GM18907 (cell line): ENCODE results near the gene TXNRD1.
"Not testable (repeated sequence)": the region's sequence is repeated elsewhere in the genome, so short reads cannot be mapped to it uniquely, and the experiment has no call there.

ENCODE experiments used
- ATAC-seq: cut with Tn5 transposase; IDR thresholded peaks from one replicate; pipeline ENCODE4 v1.9.1; 2021; ENCODE audit warnings: mild to moderate bottlenecking, moderate library complexity; ENCODE audit not compliant: unreplicated experiment

TXNRD1 gene

DNA sequence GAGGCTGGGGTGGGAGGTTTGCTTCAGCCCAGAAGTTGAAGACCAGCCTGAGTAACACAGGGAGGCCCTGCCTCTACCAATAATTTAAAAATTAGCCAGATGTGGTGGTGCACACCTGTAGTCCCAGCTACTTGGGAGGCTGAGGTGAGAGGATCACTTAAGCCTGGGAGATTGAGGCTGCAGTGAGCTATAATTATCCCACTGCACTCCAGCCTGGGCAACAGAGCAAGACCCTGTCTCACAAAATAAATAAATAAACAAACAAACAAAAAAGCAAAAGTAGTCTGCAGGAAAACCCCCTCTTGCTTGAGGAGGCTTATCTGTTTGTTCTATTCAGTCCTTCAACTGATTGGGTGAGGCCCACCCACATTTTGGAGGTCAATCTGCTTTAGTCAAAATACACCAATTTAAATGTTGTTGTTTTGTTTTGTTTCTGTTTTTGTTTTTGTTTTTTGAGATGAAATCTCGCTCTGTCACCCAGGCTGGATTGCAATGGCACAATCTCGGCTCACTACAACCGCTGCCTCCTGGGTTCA is 24.9 kb upstream of the TXNRD1 start:
- ATAC-seq: no peak

DNA sequence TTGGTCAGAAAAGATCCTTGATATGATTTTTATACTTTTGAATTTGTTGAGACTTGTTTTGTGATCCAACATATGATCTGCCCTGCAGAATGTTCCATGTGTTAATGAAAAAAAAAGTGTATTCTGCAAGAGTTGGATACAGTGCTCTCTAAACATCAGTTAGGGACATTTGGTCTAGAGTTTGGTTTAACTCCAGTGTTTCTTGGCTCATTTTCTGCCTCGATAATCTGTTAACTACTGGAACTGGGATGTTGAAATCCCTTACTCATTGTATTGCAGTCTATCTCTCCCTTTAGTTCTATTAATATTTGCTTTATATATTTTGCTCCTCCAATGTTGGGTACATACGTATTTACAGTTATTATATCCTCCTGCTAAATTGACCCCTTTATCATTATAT is 18.3 kb upstream of the TXNRD1 start:
- no peak for ATAC-seq

DNA sequence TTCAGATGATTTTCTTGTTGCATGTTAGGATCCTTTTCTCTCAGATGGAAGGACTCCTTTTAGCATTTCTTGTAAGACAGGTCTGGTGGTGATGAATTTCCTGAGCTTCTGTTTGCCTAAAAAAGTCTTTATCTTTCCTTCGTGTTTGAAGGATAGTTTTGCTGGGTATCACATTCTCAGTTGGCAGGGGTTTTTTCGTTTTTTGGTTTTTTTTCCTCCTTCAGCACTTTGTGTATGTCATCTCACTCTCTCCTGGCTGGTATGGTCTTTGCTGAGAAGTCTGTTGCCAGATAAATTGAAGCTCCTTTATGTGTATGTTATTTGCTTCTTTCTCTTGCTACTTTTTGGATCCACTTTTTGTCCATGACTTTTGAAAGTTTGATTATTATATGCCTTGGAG is 15.6 kb upstream of the TXNRD1 start:
- ATAC-seq: no peak

DNA sequence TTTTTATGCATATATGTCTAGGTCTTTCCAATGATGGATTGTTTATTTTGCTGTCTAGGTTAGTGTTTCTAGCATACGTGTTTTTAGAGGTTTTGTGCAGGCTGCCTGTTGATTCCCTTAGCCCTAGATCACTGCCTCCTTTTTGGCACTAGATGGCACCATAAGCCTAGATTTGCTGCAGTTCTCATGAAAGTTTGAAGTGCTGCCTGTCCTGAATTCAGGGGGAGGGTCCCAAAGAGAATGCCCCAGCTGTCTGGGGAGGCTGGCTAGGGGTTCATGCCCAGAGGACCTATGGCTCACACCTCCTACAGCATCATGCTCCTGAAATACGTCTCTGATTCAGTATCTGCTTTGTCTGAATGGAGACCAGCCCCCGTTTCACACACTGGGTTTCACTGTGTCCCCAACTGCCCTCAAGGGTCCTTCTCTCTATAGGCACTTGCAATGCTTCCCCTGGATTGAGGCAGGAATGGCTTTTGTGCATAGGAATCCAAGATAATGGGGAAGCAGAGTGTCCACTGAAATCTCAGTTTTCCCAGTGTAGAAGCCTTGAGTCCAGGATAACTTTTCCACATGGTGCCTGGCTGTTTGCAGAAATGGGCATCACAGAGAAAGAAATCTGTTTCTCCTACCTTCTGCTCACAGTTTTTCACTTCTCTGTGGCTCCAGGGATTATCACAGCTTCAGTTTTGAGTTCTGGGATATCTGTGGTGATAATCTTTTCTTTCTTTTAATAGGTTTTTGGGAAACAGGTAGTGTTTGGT is 14.2 kb upstream of the TXNRD1 start:
- ATAC-seq: no peak

DNA sequence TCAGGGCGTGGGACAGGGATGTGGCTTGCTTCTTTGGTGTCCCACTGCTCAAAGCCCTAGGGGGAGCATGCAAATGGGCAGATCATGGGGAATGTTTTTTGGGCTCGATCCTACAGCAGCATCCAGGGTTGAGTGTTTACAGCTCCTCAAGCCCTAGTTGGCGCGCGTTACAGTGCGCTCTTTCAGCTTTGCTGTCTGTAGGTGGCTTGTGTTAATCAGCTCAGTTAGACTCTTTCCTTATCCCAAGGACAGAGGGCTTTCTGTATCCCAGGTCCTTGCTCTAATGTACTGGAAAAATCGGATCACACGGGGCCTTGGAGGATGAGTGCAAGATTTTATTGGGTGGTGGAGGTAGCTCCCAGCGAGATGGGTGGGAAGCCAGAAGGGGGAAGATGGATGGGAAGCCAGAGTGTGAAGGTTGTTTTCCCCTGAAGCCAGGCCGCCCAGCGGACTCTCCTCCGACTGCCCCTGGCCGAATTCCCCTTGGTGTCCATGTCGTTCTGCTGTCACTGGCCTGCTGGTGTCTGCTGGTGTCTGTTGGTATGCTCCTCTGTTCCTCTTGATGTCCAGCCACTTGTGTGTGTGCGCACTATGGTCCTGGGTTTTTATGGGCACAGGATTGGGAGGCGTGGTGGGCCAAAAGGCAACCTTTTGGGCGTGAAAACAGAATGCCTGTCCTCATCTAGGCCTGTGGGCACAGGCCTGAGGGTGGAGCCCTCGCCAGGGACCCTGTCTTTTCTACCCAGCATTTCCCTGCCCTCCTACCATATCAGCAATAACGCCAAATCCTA is 10.7 kb upstream of the TXNRD1 start:
- no peak for ATAC-seq

DNA sequence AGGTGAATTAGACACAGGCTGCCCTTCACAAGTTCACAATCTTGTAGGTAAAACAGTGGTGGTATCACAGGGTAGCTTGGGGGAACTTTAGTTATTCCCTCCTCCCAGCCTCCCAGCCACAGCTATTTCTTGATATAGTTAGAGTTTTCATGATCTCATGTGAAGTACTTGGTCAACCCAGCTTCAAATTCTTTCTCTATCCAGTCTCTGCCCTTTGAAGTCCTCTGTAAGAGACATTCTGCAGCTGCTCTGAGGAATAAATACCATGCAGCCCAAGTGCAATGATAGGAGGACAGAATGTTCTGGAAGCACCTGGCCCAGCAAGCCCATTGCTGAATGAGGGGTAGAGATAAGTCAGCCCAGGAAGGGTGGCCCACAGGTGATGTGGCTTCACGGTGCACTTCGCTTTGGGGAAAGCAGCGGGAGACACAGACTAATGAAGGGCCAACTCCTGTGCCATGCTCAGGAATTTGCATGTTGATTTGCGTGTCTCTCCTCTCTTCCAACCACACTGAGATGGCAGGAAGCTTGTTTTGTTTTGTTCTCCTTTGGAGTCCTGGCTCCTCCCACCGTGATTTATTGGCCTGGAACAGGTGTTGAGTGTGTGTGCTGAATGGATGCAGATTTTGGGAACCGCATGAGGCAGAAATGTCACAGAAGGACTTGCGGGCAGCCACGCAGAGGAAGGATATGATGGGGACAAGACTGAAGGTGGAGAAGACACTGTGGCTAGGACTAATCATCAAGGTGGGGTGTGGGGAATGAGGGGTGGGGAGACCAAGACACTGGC is 8.0 kb upstream of the TXNRD1 start:
- no peak for ATAC-seq

DNA sequence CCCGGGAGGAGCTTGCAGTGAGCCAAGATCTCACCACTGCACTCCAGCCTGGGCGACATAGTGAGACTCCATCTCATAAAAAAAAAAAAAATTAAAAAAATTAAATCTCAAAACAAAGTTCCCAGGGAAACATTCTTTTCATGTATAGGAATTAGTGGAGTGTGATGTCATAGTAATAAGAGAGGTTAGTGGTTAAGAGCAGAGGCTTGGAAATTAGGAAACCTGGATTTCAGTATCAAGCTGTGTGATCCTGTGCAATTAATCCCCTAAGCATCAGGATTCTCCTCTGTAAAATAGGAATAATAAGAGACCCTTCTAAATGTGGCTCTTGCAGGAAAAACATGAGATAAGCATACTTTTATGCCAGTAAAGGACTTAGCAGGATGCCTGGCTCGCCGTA is 3.1 kb upstream of the TXNRD1 start:
- no peak for ATAC-seq

DNA sequence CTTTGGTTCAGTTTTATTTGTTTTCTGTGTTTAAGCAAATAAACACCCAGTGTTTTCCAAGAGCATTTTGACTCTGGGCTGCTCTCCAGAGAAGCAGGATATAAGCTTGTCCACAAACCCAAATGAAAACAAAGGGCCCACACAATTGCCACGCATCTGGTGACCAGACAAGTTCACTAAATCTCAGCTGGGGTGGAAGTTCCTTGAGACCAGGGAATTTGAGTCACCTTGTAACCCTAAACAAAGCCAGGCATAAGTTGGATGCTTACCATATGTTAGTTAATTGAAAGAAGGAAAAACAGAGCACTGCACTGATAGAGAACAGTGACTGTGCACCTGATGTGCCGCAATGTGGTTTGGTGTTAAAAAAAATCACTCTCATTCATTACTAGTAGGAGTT is 1.6 kb upstream of the TXNRD1 start:
- ATAC-seq: no peak

DNA sequence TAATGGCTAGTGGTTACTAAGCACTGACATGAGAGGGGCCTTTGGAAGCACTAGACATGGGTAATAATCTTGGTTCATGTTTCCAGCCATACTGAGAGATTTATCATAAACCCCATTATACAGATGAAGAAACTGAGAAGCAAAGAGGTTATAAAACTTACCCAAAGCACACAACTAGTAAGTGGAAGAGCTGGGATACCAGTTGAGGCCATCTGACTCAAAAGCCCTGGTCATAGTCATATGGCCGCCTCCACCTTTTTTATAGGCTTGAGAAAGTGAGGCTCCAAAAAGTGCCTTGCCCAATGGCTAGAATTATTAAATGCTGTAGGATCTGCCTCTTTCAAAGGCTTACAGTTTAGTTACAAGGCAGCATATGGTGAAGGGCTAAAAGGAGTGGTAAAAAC is 944 bp downstream of the TXNRD1 start:
- ATAC-seq: no peak

DNA sequence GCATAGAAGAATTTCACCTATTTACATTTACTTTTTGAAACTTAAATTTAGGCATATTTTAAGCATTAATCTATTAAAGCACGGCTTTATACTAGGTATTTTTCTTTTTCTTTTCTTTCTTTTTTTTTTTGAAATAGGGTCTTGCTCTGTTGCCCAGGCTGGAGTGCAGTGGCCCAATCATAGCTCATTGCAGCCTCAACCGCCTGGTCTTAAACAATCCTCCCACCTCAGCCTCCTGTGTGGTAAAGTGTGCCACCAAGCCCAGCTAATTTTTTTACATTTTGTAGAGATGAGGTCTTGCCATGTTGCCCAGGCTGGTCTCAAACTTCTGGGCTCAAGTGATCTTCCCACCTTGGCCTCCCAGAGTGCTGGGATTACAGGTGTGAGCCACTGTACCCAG is 2.9 kb downstream of the TXNRD1 start:
- ATAC-seq: not testable (repeated sequence)

DNA sequence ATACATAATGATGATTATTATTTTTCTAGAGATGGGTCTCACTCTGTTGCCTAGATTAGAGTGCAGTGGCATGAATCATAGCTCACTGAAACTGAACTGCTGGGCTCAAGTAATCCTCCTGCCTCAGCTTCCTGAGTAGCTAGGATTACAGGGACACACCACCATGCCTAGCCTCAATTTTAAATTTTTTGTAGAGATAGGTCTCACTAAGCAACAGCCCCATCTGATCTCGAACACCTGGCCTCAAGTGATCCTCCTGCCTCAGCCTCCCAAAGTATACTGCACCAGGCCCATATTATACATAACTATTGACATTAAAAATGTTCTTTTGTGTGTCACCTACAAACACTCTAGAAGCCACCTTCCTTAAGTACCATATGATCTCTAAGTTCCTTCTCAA is 3.4 kb downstream of the TXNRD1 start:
- no peak for ATAC-seq

DNA sequence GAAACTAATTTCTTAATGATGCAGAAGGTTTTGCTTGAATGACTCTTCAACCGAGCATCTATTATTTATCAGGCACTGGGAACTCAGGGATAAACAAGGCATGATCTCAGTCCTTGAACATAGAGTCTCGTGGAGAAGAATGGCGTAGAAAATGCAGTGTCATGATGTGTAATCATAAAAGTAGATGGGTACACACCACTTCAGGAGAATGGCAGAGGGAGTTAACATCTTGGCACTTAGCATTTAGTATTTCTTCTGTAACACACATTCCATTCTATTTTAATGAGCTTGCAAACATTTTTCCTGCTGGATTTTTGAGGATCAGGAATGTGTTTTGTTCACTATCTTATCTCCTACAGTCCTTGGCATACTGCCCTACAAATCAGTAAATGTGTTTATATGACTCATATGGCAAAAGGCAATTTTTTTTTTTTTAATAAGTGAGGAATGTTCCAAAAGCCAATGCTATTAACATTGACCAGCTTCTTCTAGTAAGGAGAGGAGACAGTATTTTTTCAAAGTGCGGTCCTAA is 3.8 kb downstream of the TXNRD1 start:
- ATAC-seq: no peak

DNA sequence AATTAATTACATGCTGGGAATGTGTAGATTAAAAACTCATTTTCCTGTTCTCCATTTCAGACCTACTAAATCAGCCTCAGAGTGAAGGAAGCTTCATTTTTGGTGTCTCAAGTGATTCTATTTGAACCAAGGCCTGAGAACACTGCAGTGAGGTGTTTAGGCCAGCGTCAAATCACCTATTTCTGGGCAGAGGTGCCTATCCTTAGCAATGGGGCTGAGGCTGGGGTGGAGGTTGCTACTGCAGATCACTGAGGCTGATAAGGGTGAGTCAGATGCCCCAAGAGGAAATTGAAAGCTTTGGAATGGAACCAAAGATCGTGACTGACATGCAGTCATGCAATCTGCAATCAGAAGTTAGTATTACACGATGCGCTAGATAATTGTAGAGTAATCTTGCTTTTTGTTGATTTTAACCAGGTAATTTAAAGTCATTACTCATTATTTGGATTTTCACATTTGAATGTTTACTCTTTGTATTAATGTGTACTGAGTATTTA is 4.4 kb downstream of the TXNRD1 start:
- ATAC-seq: no peak

DNA sequence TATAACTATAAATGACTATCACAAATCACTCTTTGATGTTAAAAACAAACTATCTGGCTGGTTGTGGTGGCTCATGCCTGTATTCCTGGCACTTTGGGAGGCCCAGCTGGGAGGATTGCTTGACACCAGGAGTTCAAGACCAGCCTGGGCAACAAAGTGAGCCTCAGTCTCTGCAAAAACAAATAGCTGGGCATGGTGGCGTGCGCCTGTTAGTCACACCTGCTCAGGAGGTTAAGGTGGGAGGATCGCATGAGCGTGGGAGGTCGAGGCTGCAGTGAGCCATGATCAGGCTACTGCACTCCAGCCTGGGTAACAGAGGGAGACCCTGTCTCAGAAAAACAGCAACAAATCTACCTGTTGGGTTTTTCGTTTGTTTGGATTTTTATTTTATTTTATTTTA is 5.4 kb downstream of the TXNRD1 start:
- ATAC-seq: no peak

DNA sequence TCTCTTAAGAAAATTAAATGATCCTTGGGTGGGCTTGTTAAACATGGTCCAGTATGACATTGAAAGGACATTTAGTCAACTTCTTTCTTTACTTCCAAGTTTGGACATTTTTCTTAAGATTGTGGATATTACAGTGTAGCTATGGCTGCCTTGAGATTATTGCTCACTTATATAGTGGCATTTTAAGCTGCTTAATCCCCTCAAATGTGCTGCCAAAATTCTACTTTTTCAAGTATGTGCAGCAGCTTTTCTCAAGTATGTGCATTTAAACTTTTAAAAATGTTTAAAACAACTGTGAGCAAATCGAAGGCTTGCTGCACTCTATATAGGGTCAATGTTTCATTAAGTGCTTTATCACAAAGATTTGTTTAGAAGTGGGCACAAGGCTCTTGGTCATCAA is 7.4 kb downstream of the TXNRD1 start:
- ATAC-seq: no peak

DNA sequence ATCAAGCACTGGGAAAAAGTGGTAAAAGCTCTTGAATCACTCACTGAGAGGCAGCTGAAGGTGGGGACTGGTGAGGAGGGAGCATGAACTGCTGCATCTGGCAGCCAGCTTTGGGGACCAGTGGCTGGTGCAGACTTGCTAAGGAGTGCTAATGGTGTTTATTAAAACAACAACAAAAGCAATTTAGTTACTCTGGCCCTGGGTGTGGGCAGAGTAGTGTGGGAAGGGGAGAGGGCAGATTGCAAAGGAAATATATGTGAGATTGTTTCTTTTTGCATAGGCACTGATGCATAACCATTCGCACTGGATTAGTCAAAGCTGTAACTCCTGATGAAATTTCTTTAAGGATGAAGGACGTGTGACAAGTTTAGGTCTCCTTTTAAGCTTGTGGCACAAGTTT is 8.1 kb downstream of the TXNRD1 start:
- no peak for ATAC-seq

DNA sequence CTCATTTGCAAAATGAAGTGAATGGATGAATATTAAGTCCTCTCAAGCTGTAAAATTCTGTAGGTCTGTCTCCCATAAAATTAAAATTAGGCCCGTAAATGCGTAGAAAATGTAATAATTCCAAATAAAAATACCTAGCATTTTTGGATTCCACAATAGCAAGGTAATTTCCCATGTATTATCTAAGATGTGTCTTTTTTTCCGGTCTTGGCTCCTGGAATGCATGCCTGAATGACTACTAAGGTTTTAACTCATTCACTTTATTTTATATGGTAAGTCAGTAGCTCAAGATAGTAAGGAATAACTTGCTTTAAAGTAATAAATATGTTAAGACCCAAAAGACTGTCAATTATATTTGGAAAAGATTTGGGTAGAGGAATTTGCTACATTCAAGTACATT is 11.1 kb downstream of the TXNRD1 start:
- no peak for ATAC-seq

DNA sequence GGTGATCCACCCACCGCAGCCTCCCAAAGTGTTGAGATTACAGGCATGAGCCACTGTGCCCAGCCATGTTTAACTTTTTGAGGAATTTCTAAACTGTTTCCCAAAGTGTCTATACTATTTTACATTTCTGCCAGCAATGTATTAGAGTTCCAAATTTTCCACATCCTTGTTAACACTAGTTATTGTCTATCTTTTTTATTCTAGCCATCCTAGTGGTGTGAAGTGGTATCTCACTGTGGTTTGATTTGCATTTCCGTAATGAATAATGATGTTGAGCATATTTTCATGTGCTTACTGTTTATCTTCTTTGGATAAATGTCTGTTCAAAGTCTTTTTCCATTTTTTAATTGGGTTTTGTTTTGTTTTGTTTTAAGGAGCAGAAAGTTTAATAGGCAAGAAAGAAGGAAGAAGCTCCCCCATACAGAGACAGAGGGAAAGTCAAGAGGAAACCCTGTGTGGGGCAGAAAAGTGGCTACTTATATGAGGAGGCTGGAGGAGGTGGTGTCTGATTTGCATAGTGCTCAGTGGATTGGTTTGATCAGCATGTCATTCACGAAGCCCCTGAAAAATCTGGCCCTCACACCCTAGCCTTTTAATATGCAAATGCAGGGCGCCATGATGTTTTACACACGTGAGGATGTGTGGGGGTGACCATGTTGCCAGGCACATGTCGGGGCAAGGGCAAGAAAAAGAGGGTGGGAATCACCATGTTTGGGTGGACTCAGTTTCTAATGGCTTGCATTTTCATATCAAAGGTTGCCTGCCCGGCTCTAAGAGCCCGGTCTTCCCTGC is 14.9 kb downstream of the TXNRD1 start:
- ATAC-seq: no peak

DNA sequence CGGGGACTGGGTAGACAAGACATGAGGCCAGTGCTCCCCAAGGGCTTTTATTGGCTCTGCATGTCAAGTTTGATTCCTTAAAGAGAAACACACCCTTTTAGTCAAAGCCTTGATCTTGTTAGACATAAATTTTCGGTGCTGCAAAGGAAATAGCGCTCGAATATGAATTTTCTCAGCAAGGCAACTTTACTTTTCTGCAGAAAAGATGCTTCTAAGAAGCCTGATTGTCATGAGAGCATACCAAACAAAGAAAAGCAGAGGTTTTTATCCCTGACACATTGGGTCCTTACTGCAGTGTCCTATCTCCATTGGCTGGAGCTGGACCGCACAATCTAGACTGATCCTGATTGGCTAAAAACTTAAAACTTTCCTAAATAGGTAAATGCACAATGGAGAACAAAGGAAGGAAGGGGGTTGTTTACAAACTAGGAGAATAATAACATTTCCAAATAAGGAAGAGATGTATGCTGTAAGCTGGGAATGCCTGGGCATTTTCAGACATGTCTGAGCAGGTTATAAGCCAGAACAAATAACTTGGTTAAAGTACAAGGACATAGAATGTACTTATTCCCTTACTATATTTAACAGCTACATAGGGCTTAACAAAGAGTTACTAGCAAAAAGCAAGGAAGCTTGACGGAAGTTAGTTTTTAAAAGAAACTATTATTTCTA is 17.2 kb downstream of the TXNRD1 start:
- ATAC-seq: no peak
